GM19452 (cell line): ENCODE results near the gene KCNK3.
"Not testable (repeated sequence)": the region's sequence is repeated elsewhere in the genome, so short reads cannot be mapped to it uniquely, and the experiment has no call there.

Experiments used
- ATAC-seq: cut with Tn5 transposase; IDR thresholded peaks from one replicate; pipeline ENCODE4 v1.9.1; 2021; ENCODE audit not compliant: unreplicated experiment

The KCNK3 gene

DNA sequence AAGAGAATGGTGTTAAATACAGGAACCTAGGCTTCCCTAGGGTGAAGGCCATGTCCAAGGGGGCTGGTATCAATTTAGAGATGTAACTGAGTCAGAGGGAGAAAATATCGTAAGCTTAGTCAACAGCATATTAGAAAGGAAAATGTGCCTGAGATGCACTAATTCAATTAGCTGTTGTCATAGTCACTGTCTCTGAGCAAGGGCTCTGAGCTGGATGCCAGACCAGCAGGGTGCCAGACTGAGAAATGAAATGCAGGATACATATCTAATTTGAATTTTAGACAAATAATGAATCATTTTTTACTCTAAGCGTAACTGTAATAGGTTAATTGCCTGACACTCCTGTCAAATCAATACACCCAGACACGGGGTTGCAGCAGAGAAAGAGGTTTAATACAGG, 60.1 kb downstream of the KCNK3 start:
- no peak for ATAC-seq

GRCh38 chr2:26754539-26754938, 62.0 kb downstream of the KCNK3 start:
- no peak for ATAC-seq

DNA sequence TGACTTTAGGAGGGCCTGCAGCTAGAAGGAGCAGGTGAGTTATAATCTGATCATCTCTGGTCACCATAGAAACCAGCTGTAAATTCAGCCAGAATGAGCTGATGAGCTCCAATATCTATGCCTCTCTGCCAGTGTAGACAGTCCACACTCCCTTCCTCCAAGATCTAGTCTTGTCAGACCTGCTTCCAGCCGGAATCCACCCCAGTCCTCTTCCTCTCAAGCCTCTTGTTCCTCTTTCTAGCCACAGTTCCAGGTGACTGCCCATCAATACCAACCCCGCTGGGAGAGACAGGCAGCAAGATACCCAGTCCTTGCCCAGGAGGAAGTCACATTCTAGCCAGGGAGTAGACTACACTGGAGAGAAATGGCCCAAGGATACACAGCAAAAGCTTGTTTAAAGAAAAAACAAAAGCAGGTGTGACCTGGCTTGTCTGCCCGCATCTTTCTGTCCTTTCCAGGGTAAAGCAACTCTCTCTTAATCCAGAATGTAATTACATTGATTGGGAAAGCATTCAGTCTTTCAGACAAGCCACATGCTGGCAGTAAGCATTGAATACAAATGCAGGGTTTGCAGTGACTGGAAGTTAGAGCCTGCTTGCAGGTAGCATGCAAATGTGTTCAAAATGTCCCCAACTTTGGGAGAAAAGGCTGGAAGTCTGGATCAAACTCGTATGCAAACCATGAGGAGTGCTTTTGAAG, 62.6 kb downstream of the KCNK3 start:
- no peak for ATAC-seq

- ATAC-seq: no peak
These were observed 63.8 kb downstream of the KCNK3 start for GRCh38 chr2:26756337-26756736.

GRCh38 chr2:26757873-26758789, 65.6 kb downstream of the KCNK3 start:
- ATAC-seq: peak; percentile 55

GRCh38 chr2:26758790-26759321, 66.3 kb downstream of the KCNK3 start:
- no peak for ATAC-seq

DNA sequence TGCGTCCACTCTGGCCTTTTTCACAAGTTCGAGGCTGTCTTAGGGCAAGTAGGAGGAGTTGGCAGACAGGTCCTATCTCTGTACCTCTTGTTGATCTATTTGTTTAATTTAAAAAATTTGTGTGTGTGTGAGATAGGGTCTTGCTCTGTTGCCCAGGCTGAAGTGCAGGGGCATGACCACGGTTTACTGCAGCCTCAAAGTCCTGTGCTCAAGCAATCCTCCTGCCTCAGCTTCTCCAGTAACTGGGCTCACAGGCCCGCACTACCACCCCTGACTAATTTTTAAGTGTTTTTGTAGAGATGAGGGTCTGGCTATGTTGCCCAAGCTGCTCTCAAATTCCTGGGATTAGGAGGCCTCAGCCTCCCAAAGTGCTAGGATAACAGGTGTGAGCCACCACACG, 67.3 kb downstream of the KCNK3 start:
- no peak for ATAC-seq

DNA sequence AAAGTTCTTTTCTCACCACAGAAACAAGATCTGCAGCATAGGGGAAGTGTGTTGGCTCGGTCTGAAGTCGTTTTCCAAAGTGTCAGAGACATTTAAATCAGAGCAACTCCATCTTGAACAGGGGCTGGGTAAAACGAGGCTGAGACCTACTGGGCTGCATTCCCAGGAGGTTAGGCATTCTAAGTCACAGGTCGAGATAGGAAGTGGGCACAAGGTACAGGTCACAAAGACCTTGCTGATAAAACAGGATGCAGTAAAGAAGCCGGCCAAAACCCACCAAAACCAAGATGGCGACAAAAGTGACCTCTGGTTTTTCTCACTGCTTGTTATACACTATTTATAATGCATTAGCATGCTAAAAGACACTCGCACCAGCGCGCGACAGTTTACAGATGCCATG, 68.5 kb downstream of the KCNK3 start:
- ATAC-seq: not testable (repeated sequence)

- no peak for ATAC-seq
These were observed 70.5 kb downstream of the KCNK3 start for GRCh38 chr2:26763019-26763418.

DNA sequence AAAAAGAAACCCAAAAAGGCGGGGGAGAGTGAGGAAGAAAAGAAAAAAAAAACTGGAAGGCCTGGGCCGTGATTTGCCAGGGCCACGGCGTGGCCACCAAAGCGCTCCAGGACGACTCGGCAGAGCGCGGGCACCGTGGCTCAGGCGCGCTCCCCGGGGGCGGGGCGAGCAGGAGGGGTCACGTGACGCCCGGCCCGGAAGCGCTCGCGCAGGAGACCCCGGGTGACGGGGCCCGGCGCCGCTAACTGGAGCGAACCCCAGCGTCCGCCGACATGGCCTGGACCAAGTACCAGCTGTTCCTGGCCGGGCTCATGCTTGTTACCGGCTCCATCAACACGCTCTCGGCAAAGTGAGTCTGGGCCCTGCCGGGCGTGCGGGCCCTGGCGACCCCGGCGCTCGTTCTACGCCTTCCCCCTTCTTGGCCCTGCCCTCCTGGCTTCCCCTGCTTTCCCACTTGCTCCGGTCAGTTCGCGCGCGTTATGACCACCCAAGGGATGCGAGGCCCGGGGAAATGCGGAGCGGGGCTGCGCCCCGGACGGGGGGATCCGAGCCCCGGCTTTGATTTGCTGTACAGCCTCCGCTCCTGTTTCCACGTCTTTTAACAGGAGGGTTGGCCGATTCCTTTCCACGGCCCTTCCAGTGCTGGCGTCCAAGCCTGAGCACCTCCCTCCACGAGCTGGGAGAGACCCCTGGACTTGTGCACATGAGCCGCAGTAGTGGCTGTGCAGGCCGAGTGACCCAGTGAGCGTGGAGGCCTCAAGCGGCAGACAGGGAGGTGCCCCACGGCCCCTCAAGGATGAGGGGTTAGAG, 71.8 kb downstream of the KCNK3 start, which contains the start of gene SLC35F6:
Gene SLC35F6, plus strand, starts transcription at position 207 of the 810 bp plus-strand sequence. Its CDS starts 66 bp downstream, at position 273.
- ATAC-seq: peak; percentile 87

DNA sequence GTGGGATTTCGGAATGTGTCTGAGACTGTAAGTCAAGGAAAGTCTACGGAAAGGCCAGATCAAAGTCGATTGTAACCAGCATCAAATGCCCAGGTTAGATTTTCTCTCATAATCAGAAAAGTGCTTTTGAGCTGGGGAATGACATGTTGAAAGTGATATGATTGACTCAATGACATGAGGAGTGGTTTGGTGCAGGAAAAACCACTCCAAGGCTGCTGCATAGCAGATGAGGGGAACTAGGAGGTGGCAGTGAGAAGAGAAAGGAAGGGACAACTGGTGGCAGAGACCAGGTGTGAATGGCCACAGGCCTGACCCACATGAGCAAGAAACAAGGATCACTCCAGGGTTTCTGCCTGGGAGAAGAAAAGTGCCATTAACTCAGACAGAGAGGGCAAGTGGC, 72.4 kb downstream of the KCNK3 start:
- no peak for ATAC-seq

GRCh38 chr2:26765475-26766200, 73.1 kb downstream of the KCNK3 start:
- ATAC-seq: no peak

DNA sequence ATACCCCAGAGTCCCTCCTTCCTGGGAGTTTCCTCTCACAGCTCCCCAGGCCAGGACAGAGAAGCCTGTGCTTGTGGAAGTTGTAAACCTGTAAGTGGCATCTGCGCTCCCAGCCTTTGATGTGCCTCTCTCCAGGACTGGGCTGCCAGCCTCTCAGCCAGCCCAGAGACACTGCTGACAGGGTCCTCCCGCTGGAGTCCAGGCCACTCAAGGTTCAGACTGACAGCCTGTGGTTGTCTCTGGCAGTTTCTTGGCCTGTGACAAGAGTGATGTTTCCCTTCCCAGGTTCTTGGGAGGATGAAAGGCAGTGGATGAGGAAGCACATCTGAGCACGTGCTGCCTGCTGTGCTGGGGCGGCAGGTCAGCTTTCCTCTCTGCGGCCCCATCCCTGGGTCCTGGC, 74.6 kb downstream of the KCNK3 start:
- ATAC-seq: no peak

DNA sequence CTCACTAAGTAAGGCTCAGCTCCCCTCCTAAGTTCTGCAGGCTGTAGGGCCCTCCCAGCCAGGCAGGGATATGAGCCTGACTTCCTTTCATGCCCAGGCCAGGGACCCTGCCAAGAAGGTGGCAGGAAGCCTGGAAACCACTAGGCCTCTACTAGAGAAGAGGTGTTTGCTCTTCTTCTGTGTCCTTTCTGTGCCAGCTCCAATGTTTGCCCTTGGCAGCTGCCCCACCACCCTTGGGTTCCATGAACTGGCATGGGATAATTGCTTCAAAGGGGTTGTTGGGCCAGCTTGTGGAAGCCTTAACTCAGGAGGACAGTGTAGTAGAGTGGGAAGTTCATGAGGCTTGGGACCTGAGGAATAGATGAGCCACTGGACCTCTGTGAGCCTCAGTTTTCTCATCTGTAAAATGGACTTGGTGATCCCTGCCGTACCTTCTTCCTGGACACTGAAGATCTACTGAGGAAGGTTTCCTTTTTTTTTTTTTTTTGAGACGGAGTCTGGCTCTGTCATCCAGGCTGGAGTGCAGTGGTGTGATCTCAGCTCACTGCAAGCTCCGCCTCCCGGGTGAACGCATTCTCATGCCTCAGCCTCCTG, 75.5 kb downstream of the KCNK3 start:
- no peak for ATAC-seq

GRCh38 chr2:26768759-26769088, 76.2 kb downstream of the KCNK3 start:
- no peak for ATAC-seq

- ATAC-seq: no peak
These were observed 76.7 kb downstream of the KCNK3 start for GRCh38 chr2:26769089-26769761.

DNA sequence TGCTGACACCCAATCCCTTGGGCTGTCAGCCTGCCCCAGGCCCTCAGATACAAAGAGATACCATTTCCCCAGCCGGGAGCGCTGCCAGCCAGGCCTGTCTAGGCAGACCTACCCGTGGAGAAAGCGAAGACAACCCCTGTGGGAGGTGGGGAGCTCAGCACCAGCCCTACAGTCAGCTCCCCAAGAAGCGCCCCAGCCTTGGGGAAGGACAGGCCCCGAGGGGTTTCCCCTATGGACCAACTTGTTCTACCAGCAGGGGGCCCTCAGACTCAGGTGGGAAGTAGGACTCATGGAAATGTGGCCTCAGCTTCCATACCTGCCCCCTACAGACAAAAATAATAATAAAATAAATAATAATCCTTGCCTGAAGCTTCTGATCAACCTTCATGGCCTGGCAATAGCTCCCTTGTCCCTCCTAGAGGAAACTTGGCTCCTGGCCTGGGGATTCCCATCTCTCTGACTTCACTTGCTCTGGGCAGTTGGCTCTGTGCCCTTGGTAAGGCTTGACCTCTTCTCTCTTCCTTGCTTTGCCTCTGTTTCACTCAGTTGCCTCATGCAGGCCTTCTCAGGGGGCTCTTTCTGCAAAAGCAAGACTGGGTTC, 78.6 kb downstream of the KCNK3 start:
- ATAC-seq: no peak

GRCh38 chr2:26772064-26773001, 79.8 kb downstream of the KCNK3 start:
- ATAC-seq: no peak
